Measurements from ENCODE around the gene TMC1. TPM values are rescaled to one million over a fixed set of nuclear protein-coding genes. Genes with fewer than 3 reads are reported as not detected.

Gene TMC1
- total RNA-seq, 1 experiment from 2014 or later: not detected

GRCh38 chr9:72823971-72824370 lies 302.6 kb downstream of the TMC1 start:
- ChIA-PET POLR2A (interaction anchor here (0.8 to 2.0 kb wide), 3 partner anchors 534 to 1065 kb away, joined by 3 to 7 read pairs (median 3); no protein-coding TSS in a partner anchor), CTCF (interaction anchor here (0.6 to 6.9 kb wide), 9 partner anchors 33 to 792 kb away, joined by 3 to 240 read pairs (median 20); no protein-coding TSS in a partner anchor)
- peaks cover 6% of the 10 kb centered on the region for H3K27me3 Mint-ChIP-seq (ENCODE audit: insufficient read depth, unreplicated experiment)
- H3K4me1 Mint-ChIP-seq (ENCODE audit: insufficient read depth, unreplicated experiment): peaks cover 14% of the 10 kb centered on the region
- no TSS peak for BruUV-seq (replicated peaks)
- intact Hi-C loops (cut with micrococcal nuclease): loop anchor here (2.0 to 10.0 kb wide), 3 partner anchors 231 to 1019 kb away; no protein-coding TSS in a partner anchor
- no peak overlapping the region for H3K4me3 Mint-ChIP-seq (ENCODE audit: unreplicated experiment)
- no peak overlapping the region for H3K27ac Mint-ChIP-seq (ENCODE audit: low read depth, unreplicated experiment)
- TF ChIP-seq CTCF (IDR thresholded peaks at IDR 0.05; ENCODE audit: unreplicated experiment): no peak
- no peak for DNase-seq (ENCODE audit: unreplicated experiment)
- H3K9me3 Mint-ChIP-seq (ENCODE audit: unreplicated experiment): no peaks in the 10 kb centered on the region
- no peaks in the 10 kb centered on the region for H3K36me3 Mint-ChIP-seq (ENCODE audit: insufficient read depth, unreplicated experiment)

GRCh38 chr9:72826996-72827949 lies 305.9 kb downstream of the TMC1 start:
- no TSS peak for BruUV-seq (replicated peaks)
- H3K4me3 Mint-ChIP-seq (ENCODE audit: unreplicated experiment): no peak overlapping the region

GRCh38 chr9:72827950-72828731 lies 306.7 kb downstream of the TMC1 start:
- no peaks in the 10 kb centered on the region for H3K9me3 Mint-ChIP-seq (ENCODE audit: unreplicated experiment)
- no peaks in the 10 kb centered on the region for H3K36me3 Mint-ChIP-seq (ENCODE audit: insufficient read depth, unreplicated experiment)
- H3K4me1 Mint-ChIP-seq (ENCODE audit: insufficient read depth, unreplicated experiment): peaks cover 14% of the 10 kb centered on the region
- ChIA-PET POLR2A (interaction anchor here (0.7 kb wide), 1 partner anchor 212 kb away, joined by 3 read pairs; no protein-coding TSS in a partner anchor), CTCF (interaction anchor here (1.1 to 6.3 kb wide), 2 partner anchors 548 to 789 kb away, joined by 3 to 44 read pairs; no protein-coding TSS in a partner anchor)
- no TSS peak for BruUV-seq (replicated peaks)
- H3K27ac Mint-ChIP-seq (ENCODE audit: low read depth, unreplicated experiment): peak overlapping the region; percentile 72
- H3K4me3 Mint-ChIP-seq (ENCODE audit: unreplicated experiment): no peak overlapping the region
- peak; percentile 78 for DNase-seq (ENCODE audit: unreplicated experiment)
- peaks cover 3% of the 10 kb centered on the region for H3K27me3 Mint-ChIP-seq (ENCODE audit: insufficient read depth, unreplicated experiment)
- intact Hi-C loops (cut with micrococcal nuclease): loop anchor here (10.0 kb wide), 1 partner anchor 1023 kb away; no protein-coding TSS in a partner anchor
- TF ChIP-seq CTCF (IDR thresholded peaks at IDR 0.05; ENCODE audit: unreplicated experiment): no peak

More at GRCh38 chr9:72826996-72827949, 305.9 kb downstream of the TMC1 start:
- no peak for DNase-seq (ENCODE audit: unreplicated experiment)
- H3K36me3 Mint-ChIP-seq (ENCODE audit: insufficient read depth, unreplicated experiment): no peaks in the 10 kb centered on the region
- ChIA-PET CTCF (interaction anchor here (0.6 to 6.3 kb wide), 17 partner anchors 10 to 1222 kb away, joined by 3 to 44 read pairs (median 4); no protein-coding TSS in a partner anchor), POLR2A (interaction anchor here (1.1 kb wide), 1 partner anchor 238 kb away, joined by 3 read pairs; no protein-coding TSS in a partner anchor)
- TF ChIP-seq CTCF (IDR thresholded peaks at IDR 0.05; ENCODE audit: unreplicated experiment): no peak
- intact Hi-C loops (cut with micrococcal nuclease): loop anchor here (10.0 kb wide), 1 partner anchor 1022 kb away; no protein-coding TSS in a partner anchor
- no peaks in the 10 kb centered on the region for H3K9me3 Mint-ChIP-seq (ENCODE audit: unreplicated experiment)
- peaks cover 14% of the 10 kb centered on the region for H3K4me1 Mint-ChIP-seq (ENCODE audit: insufficient read depth, unreplicated experiment)
- peak overlapping the region; percentile 72 for H3K27ac Mint-ChIP-seq (ENCODE audit: low read depth, unreplicated experiment)
- H3K27me3 Mint-ChIP-seq (ENCODE audit: insufficient read depth, unreplicated experiment): no peaks in the 10 kb centered on the region
